ENCODE results near the gene DDRGK1.

- TF ChIP-seq CEBPB (IDR thresholded peaks at IDR 0.05; ENCODE audit: low read depth, low read length) (no peak), CTCF (conservative IDR thresholded peaks at IDR 0.05; ENCODE audit: low read depth, low read length) (no peak), MAFK (IDR thresholded peaks at IDR 0.05; ENCODE audit: low read depth, low read length) (no peak), SMC3 (IDR thresholded peaks at IDR 0.05; ENCODE audit: low read depth, low read length) (no peak), FOS (IDR thresholded peaks at IDR 0.05; ENCODE audit: low read depth, low read length) (no peak), POLR2A (IDR thresholded peaks at IDR 0.05; ENCODE audit: low read depth, low read length) (no peak), RAD21 (IDR thresholded peaks at IDR 0.05; ENCODE audit: low read length) (no peak), BHLHE40 (IDR thresholded peaks at IDR 0.05; ENCODE audit: low read depth, low read length) (no peak), ELK1 (IDR thresholded peaks at IDR 0.05; ENCODE audit: borderline replicate concordance, low read depth, low read length) (no peak), RCOR1 (IDR thresholded peaks at IDR 0.05; ENCODE audit: insufficient replicate concordance, low read length) (no peak), NFE2L2 (IDR thresholded peaks at IDR 0.05; ENCODE audit: low read depth, low read length) (no peak), MXI1 (IDR thresholded peaks at IDR 0.05; ENCODE audit: borderline replicate concordance, low read depth, low read length) (no peak), MAZ (IDR thresholded peaks at IDR 0.05; ENCODE audit: borderline replicate concordance, low read depth, low read length) (no peak)
- TF ChIP-seq, protein P1, sequence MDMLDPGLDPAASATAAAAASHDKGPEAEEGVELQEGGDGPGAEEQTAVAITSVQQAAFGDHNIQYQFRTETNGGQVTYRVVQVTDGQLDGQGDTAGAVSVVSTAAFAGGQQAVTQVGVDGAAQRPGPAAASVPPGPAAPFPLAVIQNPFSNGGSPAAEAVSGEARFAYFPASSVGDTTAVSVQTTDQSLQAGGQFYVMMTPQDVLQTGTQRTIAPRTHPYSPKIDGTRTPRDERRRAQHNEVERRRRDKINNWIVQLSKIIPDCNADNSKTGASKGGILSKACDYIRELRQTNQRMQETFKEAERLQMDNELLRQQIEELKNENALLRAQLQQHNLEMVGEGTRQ (IDR thresholded peaks at IDR 0.05; ENCODE audit: low read depth, low read length), result no peak
These were observed 5.9 kb upstream of the DDRGK1 start for GRCh38 chr20:3210346-3210745.

Measured in IMR-90 (cell line).